ENCODE measurements around the gene ADGRV1. TPM values are rescaled to one million over a fixed set of nuclear protein-coding genes. Genes with fewer than 3 reads are reported as not detected.

ADGRV1 gene
- total RNA-seq, 1 experiment from 2014 or later, result 6.8 TPM

DNA sequence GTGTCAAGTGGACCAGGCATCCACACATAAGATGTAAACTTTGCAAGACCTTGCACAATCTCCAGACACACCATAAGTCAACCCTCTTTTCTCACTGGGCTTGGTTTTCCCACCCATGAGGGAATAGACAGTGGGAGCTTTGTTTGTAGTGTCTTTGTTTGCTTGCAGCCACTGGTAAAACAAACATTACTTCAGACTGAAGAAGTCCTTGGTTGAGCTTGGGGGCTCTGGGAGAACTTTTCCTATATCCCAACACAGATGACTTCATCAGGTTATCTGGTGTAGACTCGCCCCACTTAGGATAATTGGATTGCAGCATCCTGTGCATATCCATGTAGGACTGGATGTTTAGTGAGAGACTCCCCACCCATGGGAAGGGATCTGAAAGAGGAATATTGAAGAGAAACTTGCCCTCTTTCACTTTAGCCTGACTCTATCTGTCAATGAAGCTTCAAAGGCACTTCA lies 11.5 kb upstream of the ADGRV1 start:
- Histone ChIP-seq H3K4me3 (ENCODE audit: low read depth, low read length, poor library complexity, severe bottlenecking) (no peak overlapping the region), H3K27ac (ENCODE audit: low read depth, low read length, poor library complexity, severe bottlenecking) (no peak overlapping the region), H3K27me3 (replicated peaks; ENCODE audit: insufficient read depth, low read depth, low read length, poor library complexity) (no peaks in the 10 kb centered on the region), H3K4me1 (ENCODE audit: insufficient read depth, low read length, poor library complexity, severe bottlenecking) (peaks cover 28% of the 10 kb centered on the region), H3K36me3 (ENCODE audit: insufficient read depth, low read length, poor library complexity, severe bottlenecking) (no peaks in the 10 kb centered on the region), H3K9me3 (ENCODE audit: low read depth, low read length, poor library complexity, severe bottlenecking) (no peaks in the 10 kb centered on the region)
- intact Hi-C loops (cut with micrococcal nuclease; ENCODE audit: unreplicated experiment), result loop anchor here (2.0 kb wide), 1 partner anchor 16 kb away; no protein-coding TSS in a partner anchor
- BruUV-seq (replicated peaks), result no TSS peak
- TF ChIP-seq, protein P1, sequence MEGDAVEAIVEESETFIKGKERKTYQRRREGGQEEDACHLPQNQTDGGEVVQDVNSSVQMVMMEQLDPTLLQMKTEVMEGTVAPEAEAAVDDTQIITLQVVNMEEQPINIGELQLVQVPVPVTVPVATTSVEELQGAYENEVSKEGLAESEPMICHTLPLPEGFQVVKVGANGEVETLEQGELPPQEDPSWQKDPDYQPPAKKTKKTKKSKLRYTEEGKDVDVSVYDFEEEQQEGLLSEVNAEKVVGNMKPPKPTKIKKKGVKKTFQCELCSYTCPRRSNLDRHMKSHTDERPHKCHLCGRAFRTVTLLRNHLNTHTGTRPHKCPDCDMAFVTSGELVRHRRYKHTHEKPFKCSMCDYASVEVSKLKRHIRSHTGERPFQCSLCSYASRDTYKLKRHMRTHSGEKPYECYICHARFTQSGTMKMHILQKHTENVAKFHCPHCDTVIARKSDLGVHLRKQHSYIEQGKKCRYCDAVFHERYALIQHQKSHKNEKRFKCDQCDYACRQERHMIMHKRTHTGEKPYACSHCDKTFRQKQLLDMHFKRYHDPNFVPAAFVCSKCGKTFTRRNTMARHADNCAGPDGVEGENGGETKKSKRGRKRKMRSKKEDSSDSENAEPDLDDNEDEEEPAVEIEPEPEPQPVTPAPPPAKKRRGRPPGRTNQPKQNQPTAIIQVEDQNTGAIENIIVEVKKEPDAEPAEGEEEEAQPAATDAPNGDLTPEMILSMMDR (conservative IDR thresholded peaks at IDR 0.05; ENCODE audit: low read depth, low read length), result no peak
- TF ChIP-seq EZH2 (IDR thresholded peaks at IDR 0.05; ENCODE audit: borderline replicate concordance, low read depth, low read length, poor library complexity, severe bottlenecking), result no peak
- DNase-seq (ENCODE audit: low spot score), result peak; percentile 23
- ChIA-PET POLR2A (ENCODE audit: low non-redundant PET) (no interaction called here), CTCF (no interaction called here)

DNA sequence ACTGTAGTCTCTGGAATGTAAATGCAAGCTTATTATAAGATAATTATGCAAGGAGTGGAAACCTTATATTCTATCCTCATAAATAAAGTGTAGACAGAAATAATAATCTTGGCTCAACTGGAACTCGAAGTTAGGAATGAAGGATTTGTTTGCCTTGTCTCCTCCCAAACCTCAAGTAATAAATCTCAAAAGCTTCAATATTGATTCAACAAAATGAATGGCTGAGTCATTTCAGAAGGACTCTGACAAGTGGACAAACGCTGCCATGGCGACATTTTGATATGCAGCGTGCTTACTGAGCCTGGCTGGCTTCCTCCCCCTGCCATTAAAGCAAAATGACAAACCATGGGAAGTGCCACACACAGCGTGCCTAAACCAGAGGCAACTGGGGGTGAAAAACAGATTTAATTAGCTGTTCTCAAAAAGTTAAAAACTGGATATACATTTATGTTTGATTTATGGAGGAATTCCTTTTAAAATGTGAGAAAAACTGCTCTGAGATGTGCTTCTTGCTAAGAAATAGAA lies 10.5 kb upstream of the ADGRV1 start:
- Histone ChIP-seq H3K4me3 (ENCODE audit: low read depth, low read length, poor library complexity, severe bottlenecking) (no peak overlapping the region), H3K9me3 (ENCODE audit: low read depth, low read length, poor library complexity, severe bottlenecking) (no peaks in the 10 kb centered on the region), H3K36me3 (ENCODE audit: insufficient read depth, low read length, poor library complexity, severe bottlenecking) (no peaks in the 10 kb centered on the region), H3K27me3 (replicated peaks; ENCODE audit: insufficient read depth, low read depth, low read length, poor library complexity) (no peaks in the 10 kb centered on the region), H3K4me1 (ENCODE audit: insufficient read depth, low read length, poor library complexity, severe bottlenecking) (peaks cover 28% of the 10 kb centered on the region), H3K27ac (ENCODE audit: low read depth, low read length, poor library complexity, severe bottlenecking) (no peak overlapping the region)
- peak; percentile 44 for DNase-seq (ENCODE audit: low spot score)
- CTCF ChIA-PET, result no interaction called here
- intact Hi-C loops (cut with micrococcal nuclease; ENCODE audit: unreplicated experiment), result no loop called here
- no TSS peak for BruUV-seq (replicated peaks)
- TF ChIP-seq, protein P1 (conservative IDR thresholded peaks at IDR 0.05; ENCODE audit: low read depth, low read length), result no peak
- TF ChIP-seq EZH2 (IDR thresholded peaks at IDR 0.05; ENCODE audit: borderline replicate concordance, low read depth, low read length, poor library complexity, severe bottlenecking), result no peak
- POLR2A ChIA-PET (ENCODE audit: low non-redundant PET), result no interaction called here

DNA sequence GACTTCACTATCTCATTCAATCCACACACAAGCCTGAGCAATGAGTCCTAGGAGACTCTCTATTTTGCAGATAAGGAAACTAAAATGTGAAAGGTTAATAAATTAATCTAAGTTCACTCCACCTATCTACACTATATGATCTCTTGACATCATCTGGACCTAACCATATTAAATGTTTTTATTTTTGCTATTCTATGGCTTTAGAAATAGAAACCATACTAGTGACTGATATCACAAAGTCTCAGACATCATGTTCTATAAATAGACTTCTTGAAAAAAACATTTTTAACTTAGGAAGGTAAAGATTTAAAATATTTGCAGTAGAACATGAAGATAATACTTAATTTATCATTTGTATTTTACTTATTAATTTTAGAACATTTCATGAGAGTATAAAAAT lies 9.4 kb upstream of the ADGRV1 start:
- DNase-seq (ENCODE audit: low spot score), result no peak
- intact Hi-C loops (cut with micrococcal nuclease; ENCODE audit: unreplicated experiment), result no loop called here
- no peak for TF ChIP-seq EZH2 (IDR thresholded peaks at IDR 0.05; ENCODE audit: borderline replicate concordance, low read depth, low read length, poor library complexity, severe bottlenecking)
- TF ChIP-seq, protein P1 (conservative IDR thresholded peaks at IDR 0.05; ENCODE audit: low read depth, low read length), result no peak
- H3K4me3 ChIP-seq (ENCODE audit: low read depth, low read length, poor library complexity, severe bottlenecking), result no peak overlapping the region
- no peaks in the 10 kb centered on the region for H3K27me3 ChIP-seq (replicated peaks; ENCODE audit: insufficient read depth, low read depth, low read length, poor library complexity)
- no peak overlapping the region for H3K27ac ChIP-seq (ENCODE audit: low read depth, low read length, poor library complexity, severe bottlenecking)
- peaks cover 28% of the 10 kb centered on the region for H3K4me1 ChIP-seq (ENCODE audit: insufficient read depth, low read length, poor library complexity, severe bottlenecking)
- no peaks in the 10 kb centered on the region for H3K36me3 ChIP-seq (ENCODE audit: insufficient read depth, low read length, poor library complexity, severe bottlenecking)
- ChIA-PET POLR2A (ENCODE audit: low non-redundant PET) (no interaction called here), CTCF (no interaction called here)
- no TSS peak for BruUV-seq (replicated peaks)
- H3K9me3 ChIP-seq (ENCODE audit: low read depth, low read length, poor library complexity, severe bottlenecking), result no peaks in the 10 kb centered on the region

Measured in A673 (cell line).